Ascending aorta (tissue), 2 donors: ENCODE data around the gene TIGD4. TPM values are rescaled to one million over a fixed set of nuclear protein-coding genes. Genes with fewer than 3 reads are reported as not detected.

Experiments
- DNase-seq, 2 donors: peaks; one replicate each; pipeline ENCODE4 v3.0.0-alpha.2; 2019; ENCODE audit warnings: low spot score in 2 of 2
- H3K27ac ChIP-seq, 2 donors: fragments of 200-600 bp; sonication (generic); one replicate each; pipeline ENCODE4 v1.5.1; 2016 to 2017; ENCODE audit warnings: mild to moderate bottlenecking in 1 of 2
- H3K27me3 ChIP-seq: fragments of 200-600 bp; sonication (generic); one replicate; pipeline ENCODE4 v1.5.1; 2017
- H3K36me3 ChIP-seq, 2 donors: fragments of 200-600 bp; sonication (generic); one replicate each; pipeline ENCODE4 v1.5.1; 2016
- H3K4me1 ChIP-seq, 2 donors: fragments of 200-600 bp; sonication (generic); one replicate each; pipeline ENCODE4 v1.5.1; 2016 to 2017; ENCODE audit warnings: mild to moderate bottlenecking in 1 of 2
- H3K4me3 ChIP-seq, 2 donors: fragments of 200-600 bp; sonication (generic); one replicate each; pipeline ENCODE4 v1.5.1; 2016 to 2017; ENCODE audit warnings: mild to moderate bottlenecking in 1 of 2
- H3K9me3 ChIP-seq, 2 donors: fragments of 200-600 bp; sonication (generic); one replicate each; pipeline ENCODE4 v1.5.1; 2016
- CTCF ChIP-seq, 3 experiments: fragments of 200-600 bp in 2 of 3; fragments of 450-650 bp in 1 of 3; sonication (generic) in 2 of 3; IDR thresholded peaks; one replicate each; pipeline ENCODE4 v1.5.1; 2016 to 2019; ENCODE audit warnings: antibody characterized with exemption in 3 of 3, mild to moderate bottlenecking in 1 of 3, moderate library complexity in 1 of 3
- intact Hi-C: fragments of 100-400 bp; cut with DNase I; formaldehyde crosslinking; loops from one replicate; pipeline ENCODE4 v1.15.1; 2023
- total RNA-seq: library from RNA; depleted of rRNA; stranded (reverse); fragments of >200 nt; gene quantifications from one replicate; pipeline ENCODE4 v1.1.0, GENCODE V29; 2016

The TIGD4 gene
- total RNA-seq, 1 donor from 2014 or later, result not detected

GRCh38 chr4:152803541-152803940 lies 24.0 kb upstream of the TIGD4 start:
- H3K4me3 ChIP-seq, result no peak overlapping the region
- intact Hi-C loops, result no loop called here
- no peak for DNase-seq
- no peak for TF ChIP-seq CTCF (IDR thresholded peaks at IDR 0.05)
- no peaks in the 10 kb centered on the region for H3K36me3 ChIP-seq
- H3K27ac ChIP-seq, result no peak overlapping the region
- no peaks in the 10 kb centered on the region for H3K4me1 ChIP-seq
- no peaks in the 10 kb centered on the region for H3K9me3 ChIP-seq
- H3K27me3 ChIP-seq, result no peaks in the 10 kb centered on the region

- no peak for TF ChIP-seq CTCF (IDR thresholded peaks at IDR 0.05)
- Histone ChIP-seq H3K9me3 (no peaks in the 10 kb centered on the region), H3K36me3 (no peaks in the 10 kb centered on the region), H3K4me3 (no peak overlapping the region), H3K27ac (no peak overlapping the region), H3K4me1 (peaks cover 0 to 2% of the 10 kb centered on the region in 2 donors), H3K27me3 (no peaks in the 10 kb centered on the region)
- no peak for DNase-seq
- intact Hi-C loops, result no loop called here
Observed at GRCh38 chr4:152795891-152796290, 16.4 kb upstream of the TIGD4 start.

GRCh38 chr4:152786627-152787026 lies 7.1 kb upstream of the TIGD4 start:
- Histone ChIP-seq H3K27me3 (no peaks in the 10 kb centered on the region), H3K4me1 (no peaks in the 10 kb centered on the region), H3K9me3 (no peaks in the 10 kb centered on the region), H3K27ac (no peak overlapping the region), H3K4me3 (no peak overlapping the region), H3K36me3 (no peaks in the 10 kb centered on the region)
- intact Hi-C loops, result loop anchor here (10.0 kb wide), 3 partner anchors 298 to 868 kb away; no protein-coding TSS in a partner anchor
- no peak for DNase-seq
- no peak for TF ChIP-seq CTCF (IDR thresholded peaks at IDR 0.05)

GRCh38 chr4:152785639-152786615 lies 6.4 kb upstream of the TIGD4 start:
- Histone ChIP-seq H3K27me3 (no peaks in the 10 kb centered on the region), H3K4me3 (no peak overlapping the region), H3K36me3 (no peaks in the 10 kb centered on the region), H3K9me3 (no peaks in the 10 kb centered on the region), H3K4me1 (peaks cover 0 to 4% of the 10 kb centered on the region in 2 donors), H3K27ac (no peak overlapping the region)
- no peak for TF ChIP-seq CTCF (IDR thresholded peaks at IDR 0.05)
- no peak for DNase-seq
- intact Hi-C loops, result loop anchor here (10.0 kb wide), 3 partner anchors 299 to 869 kb away; no protein-coding TSS in a partner anchor

- Histone ChIP-seq H3K27ac (no peak overlapping the region), H3K27me3 (no peaks in the 10 kb centered on the region), H3K36me3 (no peaks in the 10 kb centered on the region), H3K4me1 (peaks cover 0 to 6% of the 10 kb centered on the region in 2 donors), H3K4me3 (no peak overlapping the region), H3K9me3 (no peaks in the 10 kb centered on the region)
- peak in 1 of 3 experiments; percentile 3 for TF ChIP-seq CTCF (IDR thresholded peaks at IDR 0.05)
- intact Hi-C loops, result loop anchor here (5.0 to 10.0 kb wide), 4 partner anchors 300 to 1768 kb away; partner anchors contain the start of gene PLRG1
- no peak for DNase-seq
Observed at GRCh38 chr4:152784490-152785350, 5.2 kb upstream of the TIGD4 start.
